GM18499 (cell line): Measurements from ENCODE around the gene KRTAP10-4.
"Not testable (repeated sequence)": the region's sequence is repeated elsewhere in the genome, so short reads cannot be mapped to it uniquely, and the experiment has no call there.

Experiments
- ATAC-seq: cut with Tn5 transposase; IDR thresholded peaks from one replicate; pipeline ENCODE4 v1.9.1; 2021; ENCODE audit warnings: moderate number of reproducible peaks; ENCODE audit not compliant: insufficient read depth, unreplicated experiment

KRTAP10-4 gene

DNA sequence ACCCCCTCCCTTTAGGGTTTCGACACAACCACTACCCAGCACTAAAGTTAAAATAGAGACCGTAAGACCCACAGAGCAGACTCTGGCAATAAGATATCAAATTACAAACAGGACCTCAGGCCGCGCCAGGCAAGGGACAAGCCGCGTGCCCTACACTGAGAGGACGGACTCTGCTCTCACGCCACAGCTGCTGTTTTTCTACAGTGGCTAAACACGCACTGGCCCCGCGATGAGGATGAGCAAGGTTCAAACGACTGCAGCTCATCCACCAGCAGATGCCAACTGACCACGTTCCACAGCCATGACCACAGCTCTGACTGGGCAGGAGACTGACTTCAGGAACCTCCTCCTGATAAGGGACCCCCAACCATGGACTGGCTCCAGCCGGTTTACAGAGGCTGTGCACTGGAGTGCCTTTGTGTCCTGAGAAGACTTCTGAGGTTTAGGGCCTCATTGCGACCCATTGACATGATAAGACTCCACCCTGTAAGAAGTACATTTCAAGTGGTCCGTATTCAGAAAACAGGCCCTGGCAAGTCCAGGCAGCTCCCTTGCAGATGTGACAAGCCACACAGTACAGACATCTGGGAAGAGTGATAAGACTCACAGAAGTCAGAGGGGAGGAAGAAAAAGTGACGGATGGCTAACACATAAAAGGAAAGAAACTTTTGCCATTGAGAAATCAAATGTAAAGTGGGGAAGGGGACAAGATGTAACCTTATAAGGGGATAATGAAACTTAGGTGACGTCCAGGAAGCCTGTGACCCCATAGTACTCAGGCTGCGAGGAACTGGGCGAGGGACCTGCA lies 20.3 kb downstream of the KRTAP10-4 start:
- no peak for ATAC-seq

DNA sequence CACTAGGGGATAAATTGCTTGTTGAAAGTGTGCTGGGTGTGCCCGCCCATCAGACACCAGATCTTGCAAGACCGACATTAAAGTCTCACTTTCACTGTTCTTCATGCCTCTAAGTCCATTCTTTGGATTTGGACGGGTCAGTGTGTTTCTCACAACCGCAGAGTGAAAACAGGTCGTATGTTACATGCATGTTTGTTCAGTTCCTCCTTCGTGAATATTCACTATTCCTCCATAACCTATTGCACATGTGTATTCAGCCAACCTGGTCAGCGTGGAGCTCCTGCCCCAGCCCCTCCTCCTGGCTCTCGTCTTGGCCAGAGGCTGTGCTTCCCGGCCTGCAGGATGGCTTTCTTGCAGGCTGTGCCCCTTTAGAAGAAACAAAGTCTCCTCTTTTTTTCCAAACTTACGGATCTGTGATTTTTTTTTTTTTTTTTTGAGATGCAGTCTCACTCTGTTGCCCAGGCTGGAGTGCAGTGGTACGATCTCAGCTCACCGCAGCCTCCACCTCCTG lies 20.9 kb downstream of the KRTAP10-4 start:
- ATAC-seq, result no peak

DNA sequence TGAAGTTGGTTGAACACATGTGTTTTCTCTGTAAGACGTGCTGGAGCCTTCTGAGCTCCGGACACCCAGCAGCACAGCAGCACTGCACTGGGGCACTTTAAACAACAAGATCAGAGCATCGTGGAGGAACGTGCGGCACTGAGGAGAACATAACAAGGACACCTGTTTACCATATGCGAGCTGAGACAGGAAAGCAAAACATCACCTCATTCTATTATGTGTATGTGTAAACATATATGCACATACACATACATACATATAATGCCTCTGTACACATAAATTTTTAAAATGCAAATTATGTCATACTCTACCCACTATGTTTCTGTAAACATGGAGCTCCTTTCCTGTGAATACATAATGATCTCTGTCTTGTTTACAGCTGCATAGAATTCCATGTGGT lies 22.0 kb downstream of the KRTAP10-4 start:
- ATAC-seq, result no peak

DNA sequence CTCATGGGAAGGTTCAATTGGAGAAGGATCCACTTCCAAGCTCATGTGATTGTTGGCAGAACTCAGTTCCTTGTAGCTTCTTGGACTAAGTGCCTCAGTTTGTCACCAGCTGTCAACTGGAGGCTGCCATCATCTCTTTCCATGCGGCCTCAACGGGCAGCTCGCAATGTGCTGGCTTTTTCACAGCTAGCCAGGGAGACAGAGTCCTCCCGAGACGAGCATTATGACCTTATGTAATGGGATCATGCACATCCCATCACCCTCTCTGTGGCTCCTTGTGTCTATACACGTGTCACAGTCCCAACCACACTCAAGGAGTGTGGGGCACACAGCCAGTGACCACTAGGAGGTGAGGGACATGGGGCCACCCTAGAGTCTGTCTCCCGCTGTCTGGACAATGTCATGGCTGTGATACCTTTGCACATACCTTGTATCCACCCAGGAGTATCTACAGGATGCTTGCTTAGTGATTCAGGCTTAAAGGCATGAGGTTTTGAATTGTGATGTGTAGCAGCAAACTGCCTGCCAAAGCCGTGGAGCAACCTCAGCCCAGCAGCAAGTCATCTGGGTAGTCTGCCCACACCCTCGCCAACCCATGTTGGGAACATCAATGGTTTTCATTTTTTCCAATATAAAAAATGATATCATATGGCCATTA lies 22.7 kb downstream of the KRTAP10-4 start:
- ATAC-seq, result no peak

DNA sequence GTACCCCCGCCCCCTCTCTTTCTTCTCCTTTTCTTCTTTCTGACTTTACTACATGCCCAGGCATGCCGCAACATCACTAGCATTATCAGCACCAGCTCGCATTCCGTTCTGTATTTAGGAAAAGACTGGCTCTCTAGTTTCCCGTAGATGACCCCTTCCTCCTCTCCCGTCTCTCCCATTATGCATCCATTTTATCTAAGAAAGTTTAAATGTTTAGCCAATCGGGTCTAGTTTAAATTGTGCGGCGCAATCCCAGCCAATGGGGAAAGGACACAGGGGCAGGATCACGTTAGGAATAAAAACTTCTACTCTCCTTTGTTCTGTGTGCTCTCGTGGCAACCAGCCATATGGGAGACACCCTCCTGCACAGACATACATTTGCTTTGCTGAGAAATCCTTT lies 24.5 kb downstream of the KRTAP10-4 start:
- ATAC-seq, result no peak

DNA sequence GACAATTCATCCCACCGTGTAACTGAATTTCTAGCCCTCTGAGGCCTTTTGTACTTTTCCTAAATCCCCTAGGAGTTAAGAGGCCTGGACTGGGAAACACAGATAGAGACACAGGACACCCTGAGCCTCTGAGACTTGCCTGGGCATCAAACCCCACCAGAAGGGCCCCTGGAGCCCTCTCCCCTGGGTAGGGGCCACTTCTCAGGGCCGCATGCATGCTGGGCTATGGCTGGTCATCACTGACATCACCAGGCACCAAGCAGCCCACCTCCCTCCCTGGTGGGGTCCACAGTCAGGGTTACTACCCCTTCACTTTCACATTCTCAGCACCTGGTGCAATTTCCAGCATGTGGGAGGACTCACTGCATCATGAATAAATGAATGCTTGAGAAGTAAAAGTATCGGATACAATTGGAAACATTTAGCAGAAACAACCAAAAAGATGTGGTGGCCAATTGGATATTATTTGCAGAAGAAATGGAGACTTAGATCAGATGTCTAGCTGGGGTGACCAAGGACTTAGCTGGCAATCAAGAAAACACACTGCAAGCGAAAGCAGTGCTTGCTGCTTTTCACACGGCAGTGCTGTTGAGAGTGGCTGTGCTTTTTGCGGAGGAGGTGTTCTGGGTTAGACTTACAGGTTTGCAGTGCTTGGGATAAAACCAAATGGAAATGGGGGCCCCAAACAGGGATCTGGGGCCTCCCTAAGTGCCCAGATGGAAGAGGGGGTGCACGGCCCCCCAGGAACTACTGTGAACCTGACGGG lies 25.9 kb downstream of the KRTAP10-4 start:
- no peak for ATAC-seq

DNA sequence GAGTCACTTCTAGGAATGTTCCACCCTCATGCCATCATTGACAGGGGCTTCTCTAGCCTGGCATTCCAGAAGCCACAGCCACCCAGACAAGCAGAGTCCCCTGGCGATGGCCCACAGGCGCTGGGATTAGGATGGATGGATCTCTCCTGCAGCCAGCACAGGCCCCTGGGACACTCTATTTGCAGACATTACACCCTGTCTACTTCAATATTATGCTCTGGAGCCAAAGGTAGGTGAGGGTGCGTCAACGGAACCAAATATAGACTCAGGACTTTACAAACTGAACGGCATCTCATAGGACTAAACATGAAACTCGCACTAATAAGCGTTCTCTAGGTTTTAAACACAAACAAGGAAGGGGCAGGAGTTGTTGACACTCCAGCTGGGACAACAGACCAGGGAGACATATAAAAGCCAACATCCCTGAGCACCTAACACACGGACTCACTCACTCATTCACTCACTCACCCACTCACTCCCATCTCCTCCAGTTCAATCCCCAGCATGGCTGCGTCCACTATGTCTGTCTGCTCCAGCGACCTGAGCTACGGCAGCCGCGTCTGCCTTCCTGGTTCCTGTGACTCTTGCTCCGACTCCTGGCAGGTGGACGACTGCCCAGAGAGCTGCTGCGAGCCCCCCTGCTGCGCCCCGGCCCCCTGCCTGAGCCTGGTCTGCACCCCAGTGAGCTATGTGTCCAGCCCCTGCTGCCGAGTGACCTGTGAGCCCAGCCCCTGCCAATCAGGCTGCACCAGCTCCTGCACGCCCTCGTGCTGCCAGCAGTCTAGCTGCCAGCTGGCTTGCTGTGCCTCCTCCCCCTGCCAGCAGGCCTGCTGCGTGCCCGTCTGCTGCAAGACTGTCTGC lies 26.8 kb downstream of the KRTAP10-4 start, which contains the start of gene KRTAP10-7:
Gene KRTAP10-7, plus strand, starts transcription at position 480 of the 861 bp plus-strand sequence. Its CDS starts 25 bp downstream, at position 505.
- not testable (repeated sequence) for ATAC-seq

DNA sequence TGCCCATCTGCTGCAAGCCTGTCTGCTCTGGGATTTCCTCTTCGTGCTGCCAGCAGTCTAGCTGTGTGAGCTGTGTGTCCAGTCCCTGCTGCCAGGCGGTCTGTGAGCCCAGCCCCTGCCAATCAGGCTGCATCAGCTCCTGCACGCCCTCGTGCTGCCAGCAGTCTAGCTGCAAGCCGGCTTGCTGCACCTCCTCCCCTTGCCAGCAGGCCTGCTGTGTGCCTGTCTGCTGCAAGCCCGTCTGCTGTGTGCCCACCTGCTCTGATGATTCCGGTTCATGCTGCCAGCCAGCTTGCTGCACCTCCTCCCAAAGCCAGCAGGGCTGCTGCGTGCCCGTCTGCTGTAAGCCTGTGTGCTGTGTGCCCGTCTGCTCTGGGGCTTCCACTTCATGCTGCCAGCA lies 27.6 kb downstream of the KRTAP10-4 start:
- ATAC-seq, result not testable (repeated sequence)

DNA sequence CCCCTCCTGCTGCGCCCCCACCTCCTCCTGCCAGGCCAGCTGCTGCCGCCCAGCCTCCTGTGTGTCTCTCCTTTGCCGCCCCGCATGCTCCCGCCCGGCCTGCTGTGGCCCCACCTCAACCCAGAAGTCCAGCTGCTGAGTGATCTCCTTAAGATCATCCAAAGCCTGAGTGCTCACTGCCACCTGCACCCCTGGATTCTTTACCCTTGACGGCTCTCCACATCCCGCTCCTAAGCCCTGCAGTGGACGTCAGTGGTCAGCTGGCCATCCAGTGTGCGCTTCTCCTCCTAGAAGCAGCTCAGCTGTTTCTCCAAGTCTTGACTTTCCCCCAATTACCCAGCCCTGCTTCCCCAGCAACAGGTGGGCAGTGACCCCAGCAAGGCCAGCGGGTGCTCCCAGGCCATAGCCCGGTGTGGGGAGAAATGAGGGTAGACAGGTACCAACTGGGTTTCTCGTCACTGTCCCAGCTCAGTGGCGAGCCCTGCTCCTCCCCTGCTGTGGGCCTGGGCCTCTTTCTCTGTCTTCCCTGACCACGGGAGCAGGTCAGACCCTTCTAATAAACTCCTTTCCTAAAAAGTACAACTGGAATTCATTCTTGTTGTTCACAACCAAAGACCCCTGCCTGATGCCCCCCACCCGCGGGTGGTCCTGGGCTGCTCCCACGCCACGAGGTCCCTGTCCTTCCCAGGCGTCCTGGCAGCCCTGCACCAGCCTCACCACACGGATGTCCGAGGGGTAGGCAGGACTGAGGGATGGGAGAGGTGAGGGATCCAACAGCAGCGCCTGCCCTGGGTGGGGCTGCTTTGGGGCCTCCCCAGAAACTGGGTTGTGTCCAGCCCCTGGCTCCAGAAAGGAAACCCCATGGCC lies 28.3 kb downstream of the KRTAP10-4 start:
- ATAC-seq, result no peak

DNA sequence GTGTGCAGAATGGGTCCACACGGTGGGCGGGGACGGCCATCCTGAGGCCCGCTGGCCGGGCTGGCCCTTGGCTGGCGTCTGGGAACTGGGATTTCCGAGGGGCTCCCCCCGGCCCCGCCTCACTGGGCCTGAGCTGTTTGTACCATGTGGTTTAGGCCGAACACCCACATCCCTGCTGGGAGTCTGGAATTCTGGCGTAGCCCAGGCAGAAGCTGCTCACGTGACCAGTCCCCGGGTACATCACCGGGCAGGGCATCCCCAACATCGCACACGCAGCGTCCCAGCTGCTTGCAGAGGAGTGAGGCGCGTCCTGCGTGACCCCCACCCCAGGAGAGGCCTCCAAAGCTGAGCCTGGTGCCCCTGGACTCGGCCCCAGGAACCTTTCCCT lies 28.9 kb downstream of the KRTAP10-4 start:
- ATAC-seq, result no peak

DNA sequence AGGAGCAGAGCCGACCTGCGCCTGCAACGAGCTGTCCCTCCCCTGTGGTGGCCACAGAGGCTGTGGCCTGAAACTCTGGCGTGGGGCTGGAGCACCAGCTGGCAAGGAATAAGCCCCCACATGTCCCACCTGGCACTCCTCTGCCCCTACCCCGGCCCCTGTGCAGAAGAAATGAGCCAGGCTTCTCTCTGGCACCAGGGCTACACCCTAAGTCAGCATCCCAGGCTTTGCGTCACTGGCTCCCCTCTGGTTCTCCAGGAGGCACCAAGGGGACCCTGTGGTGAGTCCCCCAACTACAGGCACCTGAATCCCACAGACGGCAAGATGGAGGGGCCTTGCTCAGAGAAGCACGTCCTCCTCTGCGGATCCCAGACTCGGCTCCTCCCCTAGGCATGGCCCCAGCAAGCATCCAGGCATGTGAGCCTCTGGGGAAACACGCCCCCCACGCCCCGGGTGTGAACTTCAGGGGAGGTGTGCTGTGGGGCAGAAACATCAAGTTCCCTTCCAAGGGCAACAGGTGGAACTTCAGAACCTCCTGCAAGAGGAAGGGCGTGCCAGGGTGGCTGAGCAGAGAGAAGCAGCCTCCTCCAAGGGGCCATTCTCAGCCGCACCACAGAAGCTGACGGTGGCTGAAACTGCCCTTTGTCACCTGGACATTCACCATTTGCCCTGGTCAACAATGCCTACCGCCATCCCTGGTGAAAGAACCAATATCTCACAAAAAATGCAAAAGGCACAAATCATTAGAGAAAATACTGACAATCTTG lies 29.8 kb downstream of the KRTAP10-4 start:
- no peak for ATAC-seq

DNA sequence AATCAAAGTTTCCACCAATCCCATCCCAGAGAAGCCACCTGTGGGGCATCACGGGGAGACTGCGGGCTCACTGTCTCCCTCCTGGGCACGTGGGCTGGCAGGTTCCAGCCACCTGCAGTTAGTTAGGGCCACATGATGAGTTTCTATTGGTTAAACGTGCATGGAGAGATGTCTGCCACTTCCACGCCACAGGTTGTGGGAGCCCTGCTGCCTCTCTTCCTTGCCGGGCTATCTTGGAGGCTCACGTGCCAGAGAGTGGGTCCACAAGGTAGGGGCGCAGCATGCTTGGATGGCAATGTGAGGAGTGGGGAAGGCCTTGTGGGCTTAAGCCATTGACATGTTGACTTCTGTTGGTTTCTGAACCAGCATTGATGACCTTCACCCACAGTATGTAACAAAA lies 30.4 kb downstream of the KRTAP10-4 start:
- no peak for ATAC-seq

DNA sequence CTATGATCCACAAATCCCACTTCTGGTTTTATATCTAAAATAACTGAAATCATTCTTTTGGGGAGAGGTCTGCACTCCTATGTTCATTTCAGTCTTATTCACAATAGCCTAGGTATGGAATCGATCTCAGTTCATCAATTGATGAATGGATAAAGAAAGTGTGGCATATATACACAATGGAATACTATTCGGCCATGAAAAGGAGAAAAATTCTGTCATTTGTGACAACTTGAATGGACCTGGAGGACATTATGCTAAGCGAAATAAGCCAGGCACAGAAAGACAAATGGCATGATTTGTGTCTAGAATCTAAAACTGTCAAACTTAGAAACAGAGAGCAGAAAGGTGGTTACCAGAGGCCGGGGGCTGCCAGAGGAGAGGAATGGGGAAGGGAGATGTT lies 33.0 kb downstream of the KRTAP10-4 start:
- ATAC-seq, result no peak

DNA sequence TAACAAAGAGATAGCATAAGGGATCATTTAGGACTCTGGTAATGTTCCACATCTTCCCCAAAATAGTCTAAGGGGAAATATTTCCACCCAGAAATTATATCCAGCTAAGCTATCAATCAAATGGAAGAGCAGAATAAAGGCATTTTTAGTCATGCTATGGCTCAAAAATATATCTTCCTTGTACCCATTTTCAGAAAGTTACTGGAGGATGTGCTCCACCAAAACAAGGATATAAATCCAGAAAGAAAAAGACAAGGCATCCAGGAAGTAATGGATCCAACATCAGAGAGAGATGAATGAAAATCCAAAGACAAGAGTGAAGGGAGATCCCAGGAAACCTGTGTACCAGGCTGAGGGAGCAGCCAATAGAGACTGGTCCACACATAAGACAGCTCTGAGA lies 35.7 kb downstream of the KRTAP10-4 start:
- no peak for ATAC-seq

DNA sequence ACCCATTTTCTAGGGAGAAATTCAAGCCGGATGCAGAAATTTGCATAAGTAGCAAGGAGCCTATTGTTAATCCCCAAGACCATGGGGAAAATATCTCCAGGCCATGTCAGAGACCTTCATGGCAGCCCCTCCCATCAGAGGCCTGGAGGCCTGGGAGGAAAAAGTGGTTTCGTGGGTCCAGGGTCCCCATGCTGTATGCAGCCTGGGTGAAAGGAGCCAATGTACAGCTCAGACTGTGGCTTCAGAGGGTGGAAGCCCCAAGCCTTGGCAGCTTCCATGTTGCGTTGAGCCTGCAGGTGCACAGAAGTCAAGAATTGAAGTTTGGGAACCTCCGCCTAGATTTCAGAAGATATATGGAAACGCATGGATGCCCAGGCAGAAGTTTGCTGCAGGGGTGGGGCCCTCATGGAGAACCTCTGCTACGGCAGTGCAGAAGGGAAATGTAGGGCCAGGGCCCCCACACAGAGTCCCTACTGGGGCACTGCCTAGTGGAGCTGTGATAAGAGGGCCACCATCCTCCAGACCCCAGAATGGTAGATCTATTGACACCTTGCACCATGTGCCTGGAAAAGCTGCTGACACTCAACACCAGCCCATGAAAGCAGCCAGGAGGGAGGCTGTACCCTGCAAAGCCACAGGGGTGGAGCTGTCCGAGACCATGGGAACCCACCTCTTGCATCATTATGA lies 36.8 kb downstream of the KRTAP10-4 start:
- not testable (repeated sequence) for ATAC-seq

DNA sequence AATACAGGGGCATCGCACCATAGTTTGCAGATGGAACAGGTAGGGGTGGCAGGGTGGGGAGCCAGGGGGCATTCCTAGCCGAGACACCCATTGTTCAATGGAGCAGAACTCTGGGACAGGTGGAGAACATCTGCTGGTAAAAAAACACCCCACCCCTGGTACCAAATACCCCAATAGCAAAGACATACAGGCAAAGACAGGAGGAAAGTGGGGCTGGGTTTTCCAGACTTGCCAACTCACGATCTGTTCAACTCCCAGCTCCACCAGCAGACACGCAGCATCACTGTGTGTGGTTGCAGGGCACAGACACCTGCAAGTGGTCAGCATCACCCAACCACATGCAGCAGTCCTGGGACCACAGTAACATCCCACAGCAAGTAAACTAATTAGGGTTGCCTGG lies 38.0 kb downstream of the KRTAP10-4 start:
- no peak for ATAC-seq

DNA sequence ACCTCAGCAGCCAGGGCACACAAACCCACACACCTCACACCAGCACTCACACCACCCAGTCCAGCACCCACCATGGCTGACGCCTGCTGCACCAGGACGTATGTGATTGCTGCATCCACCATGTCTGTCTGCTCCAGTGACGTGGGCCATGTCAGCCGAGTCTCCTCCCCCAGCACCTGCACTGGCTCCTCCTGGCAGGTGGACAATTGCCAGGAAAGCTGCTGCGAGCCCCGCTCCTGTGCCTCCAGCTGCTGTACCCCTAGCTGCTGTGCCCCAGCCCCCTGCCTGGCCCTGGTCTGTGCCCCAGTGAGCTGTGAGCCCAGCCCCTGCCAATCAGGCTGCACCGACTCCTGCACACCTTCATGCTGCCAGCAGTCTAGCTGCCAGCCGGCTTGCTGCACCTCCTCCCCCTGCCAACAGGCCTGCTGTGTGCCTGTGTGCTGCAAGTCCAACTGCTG lies 38.5 kb downstream of the KRTAP10-4 start, which contains the start of gene KRTAP10-8:
Gene KRTAP10-8, plus strand, starts transcription at position 51 of the 458 bp plus-strand sequence. Its CDS starts 22 bp downstream, at position 73.
- ATAC-seq, result no peak
